Sigmoid colon (tissue), 3 donors: Measurements from ENCODE around the gene ABI2.
"Not testable (repeated sequence)": the region's sequence is repeated elsewhere in the genome, so short reads cannot be mapped to it uniquely, and the experiment has no call there.

ENCODE experiments used
- POLR2A ChIP-seq, 2 donors: fragments of 450-650 bp; IDR thresholded peaks; one replicate each; pipeline ENCODE4 v1.6.1; 2016; ENCODE audit warnings: antibody characterized with exemption in 2 of 2, mild to moderate bottlenecking in 2 of 2, moderate library complexity in 2 of 2
- TF ChIP-seq, protein P1 (sequence below), 4 experiments: fragments of 450-650 bp in 3 of 4; fragments of 200-600 bp in 1 of 4; IDR thresholded peaks; one replicate each; pipeline ENCODE4 v1.5.1; 2016 to 2019; ENCODE audit warnings: antibody characterized with exemption in 4 of 4, mild to moderate bottlenecking in 3 of 4, moderate library complexity in 2 of 4

DNA sequence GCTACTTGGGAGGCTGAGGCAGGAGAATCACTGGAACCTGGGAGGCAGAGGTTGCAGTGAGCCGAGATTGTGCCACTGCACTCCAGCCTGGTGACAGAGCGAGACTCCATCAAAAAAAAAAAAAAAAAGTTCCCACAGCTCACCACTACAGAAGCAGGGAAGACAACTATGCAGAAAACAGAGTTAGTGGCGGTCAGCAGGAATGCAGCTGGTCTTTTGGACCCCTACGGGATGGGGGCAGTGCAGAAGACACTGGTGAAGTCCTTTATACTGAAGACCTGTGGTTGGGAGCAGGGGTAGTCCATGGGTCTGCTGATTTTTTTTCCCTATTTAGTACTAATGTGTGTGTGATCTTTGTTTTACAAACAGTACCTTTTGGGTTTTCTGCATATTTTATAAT, 101.4 kb downstream of the ABI2 start:
- TF ChIP-seq, protein P1, sequence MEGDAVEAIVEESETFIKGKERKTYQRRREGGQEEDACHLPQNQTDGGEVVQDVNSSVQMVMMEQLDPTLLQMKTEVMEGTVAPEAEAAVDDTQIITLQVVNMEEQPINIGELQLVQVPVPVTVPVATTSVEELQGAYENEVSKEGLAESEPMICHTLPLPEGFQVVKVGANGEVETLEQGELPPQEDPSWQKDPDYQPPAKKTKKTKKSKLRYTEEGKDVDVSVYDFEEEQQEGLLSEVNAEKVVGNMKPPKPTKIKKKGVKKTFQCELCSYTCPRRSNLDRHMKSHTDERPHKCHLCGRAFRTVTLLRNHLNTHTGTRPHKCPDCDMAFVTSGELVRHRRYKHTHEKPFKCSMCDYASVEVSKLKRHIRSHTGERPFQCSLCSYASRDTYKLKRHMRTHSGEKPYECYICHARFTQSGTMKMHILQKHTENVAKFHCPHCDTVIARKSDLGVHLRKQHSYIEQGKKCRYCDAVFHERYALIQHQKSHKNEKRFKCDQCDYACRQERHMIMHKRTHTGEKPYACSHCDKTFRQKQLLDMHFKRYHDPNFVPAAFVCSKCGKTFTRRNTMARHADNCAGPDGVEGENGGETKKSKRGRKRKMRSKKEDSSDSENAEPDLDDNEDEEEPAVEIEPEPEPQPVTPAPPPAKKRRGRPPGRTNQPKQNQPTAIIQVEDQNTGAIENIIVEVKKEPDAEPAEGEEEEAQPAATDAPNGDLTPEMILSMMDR (IDR thresholded peaks at IDR 0.05), result not testable (repeated sequence)
- TF ChIP-seq POLR2A (IDR thresholded peaks at IDR 0.05), result not testable (repeated sequence)
